Endothelial cell of umbilical vein (primary cell): ENCODE measurements around the gene UBE2D3. TPM values are rescaled to one million over a fixed set of nuclear protein-coding genes. Genes with fewer than 3 reads are reported as not detected.

Source experiments
- BruUV-seq: library from RNA; stranded (reverse); fragments of 400-500 nt; replicated peaks from 2 replicates; lab custom pipeline; 2021; lab: Mats Ljungman, UMichigan
- CTCF ChIA-PET: fragments of 300-600, 350-600 bp; sonication (Branson Sonifier 250); formaldehyde crosslinking; loops from one replicate; lab custom pipeline; 2021; ENCODE audit warnings: antibody characterized with exemption, inconsistent platforms; lab: Charles Lee
- POLR2A ChIA-PET: fragments of 300-600, 350-600 bp; sonication (Branson Sonifier 250); formaldehyde crosslinking; loops from one replicate; lab custom pipeline; 2021; ENCODE audit warnings: antibody characterized with exemption, inconsistent platforms; lab: Charles Lee
- DNase-seq: peaks from one replicate; pipeline ENCODE4 v3.0.0-alpha.2; 2011; ENCODE audit warnings: low read depth, low spot score
- FAIRE-seq: peaks from 2 replicates; lab custom pipeline; 2011; peaks lifted over from hg19 to GRCh38; lab: Jason Lieb, UNC
- H2AFZ ChIP-seq: 2 replicates; pipeline ENCODE4 v1.6.0; 2012; ENCODE audit warnings: low read depth, low read length, control low read depth, inconsistent platforms
- H3K27ac ChIP-seq: 2 replicates; pipeline ENCODE4 v1.5.1; 2011; ENCODE audit warnings: low read depth, mild to moderate bottlenecking, control low read depth, low read length, moderate library complexity; ENCODE audit not compliant: insufficient read depth
- H3K27me3 ChIP-seq, 2 experiments: 2 replicates each; pipeline versions ENCODE4 v1.6.0 to v1.6.1; 2011; ENCODE audit warnings: low read length in 2 of 2, mixed read lengths in 1 of 2; ENCODE audit not compliant: control insufficient read depth in 2 of 2, insufficient read depth in 2 of 2
- H3K36me3 ChIP-seq, 2 experiments: 2 replicates in 1 of 2; 3 replicates in 1 of 2; pipeline ENCODE4 v1.5.1; 2011; ENCODE audit warnings: low read length in 2 of 2, mild to moderate bottlenecking in 1 of 2, moderate library complexity in 1 of 2; ENCODE audit not compliant: control insufficient read depth in 2 of 2, insufficient read depth in 2 of 2; ENCODE audit errors: extremely low read depth in 1 of 2
- H3K4me1 ChIP-seq: 3 replicates; pipeline ENCODE4 v1.5.1; 2011; ENCODE audit warnings: mild to moderate bottlenecking, low read length; ENCODE audit not compliant: control insufficient read depth, insufficient read depth; ENCODE audit errors: extremely low read depth
- H3K4me2 ChIP-seq: 2 replicates; pipeline ENCODE4 v1.6.1; 2011; ENCODE audit warnings: low read length, control low read depth, mixed read lengths; ENCODE audit not compliant: insufficient read depth
- H3K4me3 ChIP-seq, 3 experiments: fragments of 200-600 bp in 1 of 3; sonication (generic), shearing (Covaris generic) in 1 of 3; replicated peaks in 1 of 3; 2 replicates each; pipeline ENCODE4 v1.5.1; 2011 to 2016; ENCODE audit warnings: control low read depth in 3 of 3, low read length in 3 of 3, mild to moderate bottlenecking in 2 of 3, inconsistent platforms in 1 of 3, low read depth in 1 of 3, moderate library complexity in 1 of 3; ENCODE audit not compliant: insufficient read depth in 1 of 3
- H3K79me2 ChIP-seq: 2 replicates; pipeline ENCODE4 v1.6.0; 2012; ENCODE audit warnings: low read length, inconsistent platforms; ENCODE audit not compliant: control insufficient read depth, insufficient read depth
- H3K9ac ChIP-seq: replicated peaks from 2 replicates; pipeline ENCODE3; 2011; ENCODE audit warnings: low read length, control low read depth; ENCODE audit not compliant: insufficient read depth; ENCODE audit errors: extremely low read depth
- H3K9me1 ChIP-seq: replicated peaks from 3 replicates; pipeline ENCODE4 v1.6.0; 2011; ENCODE audit warnings: mild to moderate bottlenecking, low read length; ENCODE audit not compliant: control insufficient read depth, insufficient read depth; ENCODE audit errors: extremely low read depth
- H3K9me3 ChIP-seq: replicated peaks from 2 replicates; pipeline ENCODE4 v1.5.1; 2012; ENCODE audit warnings: low read length, inconsistent platforms; ENCODE audit not compliant: control insufficient read depth, insufficient read depth
- H4K20me1 ChIP-seq: replicated peaks from 2 replicates; pipeline ENCODE3; 2011; ENCODE audit warnings: mild to moderate bottlenecking, low read length; ENCODE audit not compliant: control insufficient read depth, insufficient read depth; ENCODE audit errors: extremely low read depth
- EZH2 ChIP-seq: IDR thresholded peaks from 2 replicates; pipeline ENCODE4 v1.6.1; 2012; ENCODE audit warnings: borderline replicate concordance, low read depth, mild to moderate bottlenecking, moderate library complexity, low read length, inconsistent platforms; ENCODE audit not compliant: severe bottlenecking
- FOS ChIP-seq: IDR thresholded peaks from 2 replicates; pipeline ENCODE4 v1.6.1; 2011; ENCODE audit warnings: mild to moderate bottlenecking, low read length, moderate library complexity, borderline replicate concordance; ENCODE audit not compliant: insufficient read depth
- GATA2 ChIP-seq: IDR thresholded peaks from 2 replicates; pipeline ENCODE4 v1.7.0; 2011; ENCODE audit warnings: low read depth, mild to moderate bottlenecking, moderate library complexity, mixed read lengths, low read length; ENCODE audit not compliant: insufficient read length, insufficient read depth
- JUN ChIP-seq: IDR thresholded peaks from 2 replicates; pipeline ENCODE4 v1.6.1; 2011; ENCODE audit warnings: borderline replicate concordance, low read depth; ENCODE audit not compliant: insufficient read length, insufficient read depth
- MYC ChIP-seq: IDR thresholded peaks from one replicate; pipeline ENCODE4 v1.6.1; 2011; ENCODE audit warnings: mild to moderate bottlenecking, low read depth, low read length
- POLR2A ChIP-seq: IDR thresholded peaks from 2 replicates; pipeline ENCODE4 v1.6.1; 2012; ENCODE audit warnings: low read depth, mild to moderate bottlenecking, control low read depth, low read length
- POLR2AphosphoS5 ChIP-seq: IDR thresholded peaks from 2 replicates; pipeline ENCODE4 v1.6.1; 2012; ENCODE audit warnings: low read depth, mild to moderate bottlenecking, control low read depth, low read length, moderate library complexity; ENCODE audit not compliant: insufficient read depth
- dilution Hi-C: fragments of 300-500 bp; cut with MboI; formaldehyde crosslinking; loops from one replicate; pipeline ENCODE4 v1.15.0; 2019; ENCODE audit warnings: low sequenced_read_pairs; ENCODE audit not compliant: extremely low pct_ligation_motif_present
- intact Hi-C: fragments of 100-400 bp; cut with micrococcal nuclease; formaldehyde crosslinking; loops from one replicate; pipeline ENCODE4 v1.10.0; 2022
- polyA plus RNA-seq, 4 experiments: library from polyadenylated mRNA; depleted of rRNA in 3 of 4; stranded (reverse) in 3 of 4; unstranded in 1 of 4; fragments of >200 nt; gene quantifications; 2 replicates each; pipeline versions ENCODE4 v1.2.1 to v1.2.3, GENCODE V29; 2011 to 2012; ENCODE audit warnings: missing spikeins in 1 of 4
- total RNA-seq: library from RNA; stranded (reverse); gene quantifications from 2 replicates; pipeline ENCODE4 v1.2.3, GENCODE V29; 2021
- TF ChIP-seq, protein P1 (sequence below): IDR thresholded peaks from 2 replicates; pipeline ENCODE4 v1.6.1; 2011; ENCODE audit not compliant: insufficient read depth, insufficient read length
- TF ChIP-seq, protein P2 (sequence below), 2 donors: IDR thresholded peaks; 1 replicate in 1 of 2; 2 replicates in 1 of 2; pipeline ENCODE4 v1.5.1; 2011; ENCODE audit warnings: low read length in 2 of 2, mild to moderate bottlenecking in 2 of 2, moderate library complexity in 2 of 2, control low read depth in 1 of 2, inconsistent platforms in 1 of 2, low read depth in 1 of 2; ENCODE audit not compliant: insufficient read depth in 1 of 2; ENCODE audit errors: extremely low read depth in 1 of 2

Gene UBE2D3
- total and polyA plus RNA-seq, 2 donors (not counting 3 experiments of a cell fraction or from before 2014, with no cell fraction given) = 279 to 399 TPM

DNA sequence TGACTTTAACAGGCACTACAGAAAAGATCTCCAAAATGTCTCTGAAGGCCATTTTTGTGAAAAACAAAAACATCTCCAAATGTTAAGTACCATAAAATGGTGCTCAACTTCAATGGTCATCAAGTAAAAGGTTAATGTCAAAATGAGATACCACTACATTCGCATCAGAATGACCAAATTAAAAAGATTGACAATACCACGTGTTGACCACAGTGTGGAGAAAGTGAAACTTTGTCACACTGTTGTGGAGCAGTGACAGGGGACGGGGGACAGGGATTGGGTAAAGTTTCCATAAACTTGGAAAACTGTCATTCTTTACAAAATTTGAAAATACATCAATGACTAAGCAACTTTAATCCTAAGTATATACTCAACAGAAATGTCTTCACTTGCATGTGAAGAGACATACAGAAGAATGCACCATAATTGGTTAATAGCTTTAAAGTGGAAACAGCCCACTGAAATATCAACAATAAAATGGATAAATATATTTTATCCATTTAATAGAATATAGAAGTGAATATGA is 22.3 kb upstream of the UBE2D3 start:
- H3K4me2 ChIP-seq = no peak overlapping the region
- H3K4me1 ChIP-seq = no peaks in the 10 kb centered on the region
- dilution Hi-C loops = no loop called here
- BruUV-seq = no TSS peak
- FAIRE-seq = no peak
- no peak overlapping the region for H3K27ac ChIP-seq
- no peak for DNase-seq
- ChIA-PET CTCF (no interaction called here), POLR2A (no interaction called here)
- no peaks in the 10 kb centered on the region for H3K9me3 ChIP-seq
- H3K36me3 ChIP-seq = no peaks in the 10 kb centered on the region
- H3K9ac ChIP-seq = no peak overlapping the region
- no peaks in the 10 kb centered on the region for H3K27me3 ChIP-seq
- intact Hi-C loops = no loop called here
- no peaks in the 10 kb centered on the region for H3K79me2 ChIP-seq
- no peak overlapping the region for H3K4me3 ChIP-seq
- H3K9me1 ChIP-seq = no peaks in the 10 kb centered on the region
- no peak overlapping the region for H2AFZ ChIP-seq
- H4K20me1 ChIP-seq = no peaks in the 10 kb centered on the region
- TF ChIP-seq EZH2 (no peak), POLR2AphosphoS5 (no peak), GATA2 (no peak), JUN (no peak), FOS (no peak), POLR2A (no peak), MYC (no peak)
- TF ChIP-seq, protein P1, sequence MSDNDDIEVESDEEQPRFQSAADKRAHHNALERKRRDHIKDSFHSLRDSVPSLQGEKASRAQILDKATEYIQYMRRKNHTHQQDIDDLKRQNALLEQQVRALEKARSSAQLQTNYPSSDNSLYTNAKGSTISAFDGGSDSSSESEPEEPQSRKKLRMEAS = no peak
- TF ChIP-seq, protein P2, sequence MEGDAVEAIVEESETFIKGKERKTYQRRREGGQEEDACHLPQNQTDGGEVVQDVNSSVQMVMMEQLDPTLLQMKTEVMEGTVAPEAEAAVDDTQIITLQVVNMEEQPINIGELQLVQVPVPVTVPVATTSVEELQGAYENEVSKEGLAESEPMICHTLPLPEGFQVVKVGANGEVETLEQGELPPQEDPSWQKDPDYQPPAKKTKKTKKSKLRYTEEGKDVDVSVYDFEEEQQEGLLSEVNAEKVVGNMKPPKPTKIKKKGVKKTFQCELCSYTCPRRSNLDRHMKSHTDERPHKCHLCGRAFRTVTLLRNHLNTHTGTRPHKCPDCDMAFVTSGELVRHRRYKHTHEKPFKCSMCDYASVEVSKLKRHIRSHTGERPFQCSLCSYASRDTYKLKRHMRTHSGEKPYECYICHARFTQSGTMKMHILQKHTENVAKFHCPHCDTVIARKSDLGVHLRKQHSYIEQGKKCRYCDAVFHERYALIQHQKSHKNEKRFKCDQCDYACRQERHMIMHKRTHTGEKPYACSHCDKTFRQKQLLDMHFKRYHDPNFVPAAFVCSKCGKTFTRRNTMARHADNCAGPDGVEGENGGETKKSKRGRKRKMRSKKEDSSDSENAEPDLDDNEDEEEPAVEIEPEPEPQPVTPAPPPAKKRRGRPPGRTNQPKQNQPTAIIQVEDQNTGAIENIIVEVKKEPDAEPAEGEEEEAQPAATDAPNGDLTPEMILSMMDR (IDR thresholded peaks at IDR 0.05; ENCODE audit: extremely low read depth in 1 of 2, insufficient read depth in 1 of 2, low read depth in 1 of 2, low read length in 2 of 2) = no peak
